HT-29 (cell line): Measurements from ENCODE around the gene ATP10D. TPM values are rescaled to one million over a fixed set of nuclear protein-coding genes. Genes with fewer than 3 reads are reported as not detected.
"Not testable (repeated sequence)": the region's sequence is repeated elsewhere in the genome, so short reads cannot be mapped to it uniquely, and the experiment has no call there.

Experiments used
- DNase-seq: peaks from one replicate; pipeline ENCODE4 v3.0.0-alpha.2; 2015; ENCODE audit warnings: low spot score
- total RNA-seq: library from RNA; depleted of rRNA; stranded (reverse); fragments of >200 nt; shearing (Covaris generic); gene quantifications from 2 replicates; pipeline ENCODE4 v1.2.3, GENCODE V29; 2014

Gene ATP10D
- total RNA-seq, 1 experiment from 2014 or later, result not detected

- no peak for DNase-seq
Observed at GRCh38 chr4:47534772-47535171, 49.7 kb downstream of the ATP10D start.

DNA sequence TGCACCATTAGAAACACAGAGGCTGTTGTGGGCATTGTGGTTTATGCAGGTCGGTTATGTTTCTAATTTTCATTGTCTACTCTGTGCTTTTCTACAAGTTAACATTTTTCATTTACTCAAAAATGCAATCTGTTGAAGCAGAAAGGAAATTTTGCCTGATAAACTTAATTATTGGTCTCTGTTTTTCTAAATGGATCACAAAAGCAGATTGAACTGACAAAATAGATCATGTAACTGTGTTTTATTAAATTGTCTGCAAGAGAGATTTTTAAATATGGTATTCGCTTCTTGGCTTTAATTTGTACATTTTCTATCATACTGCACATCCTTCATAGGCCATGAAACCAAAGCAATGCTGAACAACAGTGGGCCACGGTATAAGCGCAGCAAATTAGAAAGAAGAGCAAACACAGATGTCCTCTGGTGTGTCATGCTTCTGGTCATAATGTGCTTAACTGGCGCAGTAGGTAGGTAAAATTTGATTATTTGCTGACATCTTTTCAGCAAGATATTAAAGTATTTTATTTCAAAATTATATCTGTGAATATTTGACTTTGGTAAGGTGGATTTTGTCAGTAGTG lies 50.6 kb downstream of the ATP10D start:
- DNase-seq, result no peak

DNA sequence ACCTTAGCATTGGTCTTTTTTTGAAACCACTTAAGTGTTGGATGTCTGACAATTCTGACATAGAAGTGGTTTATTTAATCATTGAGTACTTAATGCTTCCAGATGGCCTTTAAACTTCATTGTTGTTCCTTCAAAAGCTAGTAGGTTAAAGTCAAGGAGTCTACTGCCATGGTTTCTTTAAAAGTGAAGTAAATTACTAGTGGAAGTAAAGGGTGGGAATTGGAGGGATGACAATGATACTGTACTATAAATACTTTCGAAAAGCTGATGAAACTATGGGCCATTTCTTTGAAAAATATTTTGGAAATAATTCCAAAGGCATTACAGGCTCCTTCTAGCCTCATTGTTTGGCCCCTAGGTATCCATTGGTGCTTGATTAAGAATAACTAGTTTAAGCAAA lies 51.9 kb downstream of the ATP10D start:
- no peak for DNase-seq

GRCh38 chr4:47538111-47538824 lies 53.2 kb downstream of the ATP10D start:
- no peak for DNase-seq

- no peak for DNase-seq
Observed at GRCh38 chr4:47538825-47539154, 53.7 kb downstream of the ATP10D start.

- not testable (repeated sequence) for DNase-seq
Observed at GRCh38 chr4:47542640-47543039, 57.6 kb downstream of the ATP10D start.

DNA sequence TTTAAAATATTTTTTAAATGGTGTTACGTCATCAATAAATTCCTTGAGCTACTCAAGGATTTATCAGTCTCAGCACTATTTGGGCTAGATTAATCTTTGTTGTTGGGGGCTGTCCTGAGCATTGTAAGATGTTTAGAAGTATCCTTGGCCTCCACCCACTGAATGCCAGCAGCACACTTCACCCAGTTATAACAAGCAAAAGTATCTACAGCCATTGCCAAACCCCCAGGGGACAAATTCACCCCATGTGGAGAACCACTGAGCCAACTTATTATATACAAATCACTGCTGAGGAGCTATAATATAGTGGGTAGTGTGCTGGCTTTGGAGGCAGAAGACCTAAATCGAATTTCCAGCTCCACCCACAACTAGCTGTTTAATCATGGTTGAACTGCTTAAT lies 58.3 kb downstream of the ATP10D start:
- no peak for DNase-seq

- not testable (repeated sequence) for DNase-seq
Observed at GRCh38 chr4:47550357-47550756, 65.3 kb downstream of the ATP10D start.

DNA sequence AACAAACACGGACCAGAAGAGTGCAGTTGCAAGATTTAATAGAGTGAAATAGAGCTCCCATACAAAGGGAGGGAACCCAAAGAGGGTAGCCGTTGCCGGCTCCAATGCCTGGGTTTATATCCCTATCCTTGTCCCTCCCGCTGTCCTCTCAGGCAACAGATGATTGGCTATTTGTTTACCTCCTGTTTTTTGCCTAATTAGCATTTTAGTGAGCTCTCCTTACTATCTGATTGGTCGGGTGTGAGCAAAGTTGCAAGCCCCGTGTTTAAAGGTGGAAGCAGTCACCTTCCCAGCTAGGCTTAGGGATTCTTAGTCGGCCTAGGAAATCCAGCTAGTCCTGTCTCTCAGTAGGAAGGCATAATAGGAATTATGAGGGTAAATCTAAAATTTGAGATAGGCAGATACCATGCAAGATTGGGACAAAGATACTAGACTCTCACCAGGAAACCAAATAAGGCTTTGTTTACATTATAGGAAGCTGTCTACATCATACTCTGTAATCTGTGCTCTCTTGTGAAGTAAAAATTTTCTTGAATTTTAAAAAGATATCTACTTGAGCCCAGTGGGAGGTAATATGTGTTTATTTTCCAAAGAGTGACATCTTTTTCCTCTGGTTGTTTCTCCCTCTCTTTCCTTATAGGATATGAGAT lies 65.9 kb downstream of the ATP10D start:
- DNase-seq, result no peak

DNA sequence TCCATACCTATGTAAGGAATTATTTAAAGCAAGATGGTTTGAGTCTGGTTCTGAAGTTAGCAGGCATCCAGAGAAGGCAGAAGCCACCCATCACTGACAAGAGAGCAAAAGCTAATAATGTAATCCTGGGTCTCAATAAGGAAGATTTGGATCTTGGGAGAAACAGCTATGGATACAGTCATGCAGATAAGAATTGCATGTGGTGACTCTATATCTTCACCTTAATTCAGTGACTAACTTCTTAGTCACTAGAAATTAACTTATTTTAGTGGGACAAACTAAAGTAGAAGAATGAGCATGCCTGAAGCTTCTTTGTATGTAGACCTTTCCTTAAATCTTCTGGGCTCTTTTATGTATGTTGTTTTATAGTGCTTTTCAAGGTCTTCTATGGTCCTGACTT lies 66.6 kb downstream of the ATP10D start:
- DNase-seq, result no peak

- no peak for DNase-seq
Observed at GRCh38 chr4:47553329-47554125, 68.5 kb downstream of the ATP10D start.

DNA sequence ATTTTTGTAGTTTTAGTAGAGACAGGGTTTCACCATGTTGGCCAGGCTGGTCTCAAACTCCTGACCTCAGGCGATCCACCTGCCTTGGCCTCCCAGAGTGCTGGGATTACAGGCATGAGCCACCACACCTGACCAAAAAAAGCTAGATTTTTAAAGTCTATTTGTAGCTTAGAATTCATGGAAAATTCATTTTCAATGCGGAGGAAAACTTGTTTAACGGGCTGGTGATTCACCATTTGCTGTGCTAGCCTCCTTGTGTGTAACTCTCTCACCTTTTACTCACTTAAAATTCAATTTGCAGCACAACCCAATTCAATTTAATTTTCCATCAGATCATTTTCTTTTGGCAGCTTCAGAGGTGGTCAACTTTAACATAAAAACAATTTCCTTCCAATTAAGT lies 70.8 kb downstream of the ATP10D start:
- DNase-seq, result not testable (repeated sequence)

GRCh38 chr4:47557255-47557654 lies 72.2 kb downstream of the ATP10D start:
- DNase-seq, result no peak

DNA sequence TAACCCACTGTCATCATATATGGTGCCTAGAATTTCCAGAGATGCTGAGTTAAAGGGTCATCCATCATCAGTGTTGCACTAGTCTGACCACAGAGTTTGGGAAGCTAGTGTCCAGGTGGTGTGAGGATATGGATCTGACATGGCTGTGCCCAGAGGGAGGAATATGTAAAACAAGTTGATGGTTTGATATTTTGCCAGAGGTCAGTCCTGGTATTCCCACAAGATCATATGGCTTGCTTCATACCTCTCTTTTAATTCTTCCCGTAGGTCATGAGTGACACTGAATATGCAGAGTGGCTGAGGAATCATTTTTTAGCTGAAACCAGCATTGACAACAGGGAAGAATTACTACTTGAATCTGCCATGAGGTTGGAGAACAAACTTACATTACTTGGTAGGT lies 75.6 kb downstream of the ATP10D start:
- DNase-seq, result no peak

DNA sequence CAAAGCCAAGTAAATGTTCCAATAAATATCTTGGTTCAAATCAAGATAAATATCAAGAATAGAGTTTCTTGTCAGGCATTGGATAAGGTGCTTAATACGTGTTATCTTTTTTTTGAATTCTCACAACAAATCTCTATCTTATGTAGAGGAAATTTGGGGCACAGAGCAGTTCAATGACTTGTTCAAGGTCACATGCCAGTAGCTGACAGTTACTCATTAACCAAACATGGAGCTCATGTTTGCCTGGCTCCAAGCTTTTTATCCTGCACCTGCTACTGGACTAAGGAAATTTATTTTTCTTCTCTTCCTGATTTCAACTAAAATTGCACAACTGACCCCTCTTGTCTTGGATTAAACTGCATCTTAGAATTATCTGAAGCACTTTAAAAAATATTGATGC lies 76.3 kb downstream of the ATP10D start:
- no peak for DNase-seq

DNA sequence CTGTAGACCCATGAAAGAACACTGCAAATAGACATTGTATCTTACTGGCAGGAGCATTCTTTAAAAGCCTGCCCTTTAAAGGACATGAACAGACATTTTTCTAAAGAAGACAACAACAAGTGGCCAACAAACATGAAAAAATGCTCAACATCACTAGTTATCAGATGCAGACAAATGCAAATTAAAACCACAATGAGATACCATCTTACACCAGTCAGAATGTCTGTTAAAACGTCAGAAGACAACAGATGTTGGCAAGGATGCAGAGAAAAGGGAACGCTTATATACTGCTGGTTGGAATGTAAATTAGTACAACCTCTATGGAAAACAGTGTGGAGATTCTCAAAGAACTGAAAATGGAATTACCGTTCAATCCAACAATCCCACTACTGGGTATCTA lies 77.2 kb downstream of the ATP10D start:
- DNase-seq, result no peak

GRCh38 chr4:47566566-47566965 lies 81.5 kb downstream of the ATP10D start:
- no peak for DNase-seq

GRCh38 chr4:47566969-47567368 lies 81.9 kb downstream of the ATP10D start:
- DNase-seq, result no peak

DNA sequence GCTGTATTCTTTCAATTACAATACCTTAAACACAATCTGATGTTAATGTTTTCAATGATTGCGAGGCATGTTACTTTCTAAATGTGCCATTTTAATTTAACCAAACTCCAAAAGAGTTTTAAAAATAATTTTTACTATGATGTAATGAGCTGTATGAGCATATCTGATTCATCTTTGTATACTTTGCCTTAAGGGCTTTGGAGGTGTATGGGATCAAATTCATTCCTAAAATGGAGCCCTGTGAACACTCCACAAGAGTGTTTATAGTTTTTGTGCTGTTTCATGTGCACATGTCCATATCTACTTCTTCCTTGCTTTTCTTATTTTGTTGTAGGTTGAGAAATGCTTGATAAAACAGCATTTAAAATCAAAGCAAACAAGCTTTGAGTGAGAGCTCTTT lies 82.4 kb downstream of the ATP10D start:
- DNase-seq, result no peak

DNA sequence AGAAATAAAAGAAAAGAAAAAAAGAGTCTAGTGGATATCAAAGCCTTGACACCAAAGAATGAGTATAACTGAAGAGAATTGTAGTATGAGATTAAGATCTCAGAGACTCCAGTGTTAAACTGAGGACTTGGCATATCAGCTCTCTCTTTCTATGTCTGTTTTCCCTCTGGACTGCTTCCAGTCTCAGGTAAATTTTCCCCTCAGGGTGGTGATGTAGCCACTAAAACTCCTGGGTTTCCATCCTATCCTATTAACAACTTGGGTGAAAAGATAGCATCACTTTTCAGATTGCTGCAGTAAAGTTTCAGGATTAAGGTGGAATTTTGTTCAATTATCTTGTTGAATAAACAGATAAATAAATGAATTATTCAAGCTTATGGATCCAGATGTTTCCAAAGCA lies 85.7 kb downstream of the ATP10D start:
- no peak for DNase-seq

DNA sequence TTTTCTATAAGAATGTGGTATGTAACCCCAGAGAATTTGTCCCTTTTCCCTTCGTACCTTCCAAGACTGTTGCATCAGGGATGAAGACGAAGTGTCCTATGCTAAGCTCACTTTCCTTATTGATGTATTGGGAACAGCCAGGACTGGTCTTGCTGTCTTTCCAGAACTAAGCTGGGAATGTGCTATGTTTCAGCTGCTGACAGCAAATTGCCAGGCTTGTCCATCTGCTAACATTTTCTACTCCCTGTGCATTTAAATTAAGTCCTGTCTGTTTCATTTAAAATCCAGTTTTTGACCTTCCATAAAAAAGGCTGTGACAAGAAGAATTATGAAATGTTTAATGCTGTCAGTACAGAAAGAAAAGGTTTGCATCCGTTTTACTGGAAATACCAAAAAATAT lies 87.9 kb downstream of the ATP10D start:
- DNase-seq, result no peak

DNA sequence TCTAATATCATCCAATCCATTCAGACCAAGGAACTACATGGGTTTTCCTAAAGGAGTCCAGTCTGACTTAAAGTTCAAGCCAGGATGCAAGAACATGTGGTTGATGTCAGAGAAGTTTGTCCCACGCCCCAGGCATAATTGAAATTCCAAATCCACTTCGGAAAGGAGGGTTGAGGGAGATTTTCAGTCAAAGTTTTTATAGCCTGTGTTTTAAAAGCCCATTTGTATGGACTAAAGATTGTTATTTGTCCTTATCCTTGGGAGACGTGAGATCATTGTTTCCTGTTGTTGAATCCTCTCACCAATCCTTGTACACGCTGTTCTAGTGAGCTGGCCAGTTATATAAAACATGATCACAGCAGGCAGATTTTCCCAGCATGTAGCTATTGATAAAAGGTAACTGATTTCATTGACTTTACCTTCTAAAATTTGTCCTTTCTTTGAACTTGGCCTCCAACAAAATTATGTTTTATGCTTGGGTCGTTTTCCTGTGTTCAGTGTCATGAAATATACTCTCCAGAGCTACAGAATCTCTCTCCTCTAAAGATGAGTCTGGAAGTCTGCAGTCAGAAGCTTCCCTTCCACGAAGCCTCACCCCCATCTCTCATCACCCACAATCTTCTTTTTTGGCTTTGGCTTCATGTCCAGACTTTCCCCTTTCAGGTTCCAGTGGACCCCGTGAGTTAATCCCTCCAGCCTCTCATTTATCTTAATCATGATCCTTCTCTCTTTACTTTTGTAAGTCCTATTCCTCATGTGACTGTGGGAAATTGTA lies 92.9 kb downstream of the ATP10D start:
- DNase-seq, result no peak
